GM21717 (cell line): ENCODE data around the gene CKS1B.
"Not testable (repeated sequence)": the region's sequence is repeated elsewhere in the genome, so short reads cannot be mapped to it uniquely, and the experiment has no call there.

ENCODE experiments used
- ATAC-seq: cut with Tn5 transposase; IDR thresholded peaks from one replicate; pipeline ENCODE4 v1.9.1; 2021; ENCODE audit warnings: mild to moderate bottlenecking, moderate library complexity; ENCODE audit not compliant: unreplicated experiment

The CKS1B gene

DNA sequence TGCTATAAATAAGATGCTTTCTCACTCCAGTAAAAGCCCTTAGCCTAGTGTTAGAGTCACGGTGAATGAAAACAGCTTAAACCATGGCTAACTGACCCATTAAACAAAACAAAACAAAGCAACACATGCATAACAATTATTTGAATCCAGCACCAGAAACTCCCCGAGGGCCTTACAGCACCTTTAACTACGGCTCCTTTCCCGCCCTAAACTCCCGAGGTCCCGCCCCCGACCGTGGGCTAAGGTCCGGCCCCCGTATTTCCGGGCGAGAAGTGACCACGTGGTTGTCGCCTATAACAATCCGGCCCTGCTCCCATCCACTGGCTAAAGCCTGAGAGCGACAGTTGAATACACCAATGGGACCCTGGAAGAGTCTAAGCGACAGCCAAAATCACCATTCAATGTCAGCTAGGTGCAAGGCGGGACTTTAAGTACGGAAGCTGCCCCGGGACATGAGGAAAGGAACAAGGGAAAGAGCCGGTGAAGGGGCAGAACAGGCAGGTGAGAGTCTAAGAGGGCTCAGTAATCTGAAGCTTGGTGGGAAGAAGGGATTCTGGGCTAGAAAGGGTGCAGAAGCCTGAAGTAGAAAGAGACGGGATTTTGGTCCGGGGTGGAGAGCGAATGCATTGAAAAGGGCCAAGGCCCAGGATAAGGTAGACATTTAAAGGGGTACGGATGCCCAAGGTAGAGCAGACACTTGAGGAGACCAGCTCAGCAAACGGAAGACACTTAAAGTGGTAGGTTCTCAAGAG is 8.6 kb downstream of the CKS1B start, which contains the start of gene FLAD1:
Gene FLAD1 (plus strand): TSS at position 448 of the 752 bp plus-strand sequence. CDS start 351 bp downstream, outside the sequence.
- peak; percentile 90 for ATAC-seq

- no peak for ATAC-seq
These were observed 9.4 kb downstream of the CKS1B start for GRCh38 chr1:154983776-154984466.

DNA sequence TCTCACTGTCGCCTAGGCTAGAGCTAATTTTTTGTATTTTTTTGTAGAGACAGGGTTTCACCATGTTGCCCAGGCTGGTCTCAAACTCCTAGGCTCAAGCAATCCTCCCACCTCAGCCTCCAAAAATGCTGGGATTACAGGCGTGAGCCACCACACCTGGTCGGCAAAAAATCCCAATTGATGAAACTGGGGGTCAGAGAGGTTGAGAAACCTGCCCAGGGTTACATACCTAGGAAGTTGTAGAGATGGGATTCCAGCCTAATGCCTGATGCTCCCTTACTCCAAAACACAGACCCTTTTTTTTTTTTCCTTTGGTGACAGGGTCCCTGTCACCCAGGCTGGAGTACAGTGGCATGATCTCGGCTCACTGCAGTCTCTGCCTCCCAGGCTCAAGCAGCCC is 12.3 kb downstream of the CKS1B start:
- not testable (repeated sequence) for ATAC-seq

- ATAC-seq = no peak
These were observed 12.8 kb downstream of the CKS1B start for GRCh38 chr1:154987326-154987725.

DNA sequence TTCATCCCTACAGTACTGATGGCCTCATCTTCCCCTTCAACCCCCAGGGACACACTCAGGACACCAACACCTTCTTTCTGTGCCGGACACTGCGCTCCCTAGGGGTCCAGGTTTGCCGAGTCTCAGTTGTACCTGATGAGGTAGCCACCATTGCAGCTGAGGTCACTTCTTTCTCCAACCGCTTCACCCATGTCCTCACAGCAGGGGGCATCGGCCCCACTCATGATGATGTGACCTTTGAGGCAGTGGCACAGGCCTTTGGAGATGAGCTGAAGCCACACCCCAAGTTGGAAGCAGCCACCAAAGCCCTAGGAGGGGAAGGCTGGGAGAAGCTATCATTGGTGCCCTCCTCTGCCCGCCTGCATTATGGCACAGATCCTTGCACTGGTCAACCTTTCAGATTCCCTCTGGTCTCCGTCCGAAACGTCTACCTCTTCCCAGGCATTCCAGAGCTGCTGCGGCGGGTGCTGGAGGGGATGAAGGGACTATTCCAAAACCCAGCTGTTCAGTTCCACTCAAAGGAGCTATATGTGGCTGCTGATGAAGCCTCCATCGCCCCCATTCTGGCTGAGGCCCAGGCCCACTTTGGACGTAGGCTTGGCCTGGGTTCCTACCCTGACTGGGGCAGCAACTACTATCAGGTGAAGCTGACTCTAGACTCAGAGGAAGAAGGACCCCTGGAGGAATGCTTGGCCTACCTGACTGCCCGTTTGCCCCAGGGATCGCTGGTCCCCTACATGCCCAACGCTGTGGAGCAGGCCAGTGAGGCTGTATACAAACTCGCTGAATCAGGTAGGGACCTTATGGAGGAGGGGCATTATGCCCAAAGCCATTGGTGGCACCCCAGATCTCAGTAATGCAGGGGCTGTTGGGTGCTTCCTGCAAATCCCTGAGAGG is 13.8 kb downstream of the CKS1B start:
- no peak for ATAC-seq

GRCh38 chr1:154989195-154989860 is 14.8 kb downstream of the CKS1B start:
- ATAC-seq = no peak

DNA sequence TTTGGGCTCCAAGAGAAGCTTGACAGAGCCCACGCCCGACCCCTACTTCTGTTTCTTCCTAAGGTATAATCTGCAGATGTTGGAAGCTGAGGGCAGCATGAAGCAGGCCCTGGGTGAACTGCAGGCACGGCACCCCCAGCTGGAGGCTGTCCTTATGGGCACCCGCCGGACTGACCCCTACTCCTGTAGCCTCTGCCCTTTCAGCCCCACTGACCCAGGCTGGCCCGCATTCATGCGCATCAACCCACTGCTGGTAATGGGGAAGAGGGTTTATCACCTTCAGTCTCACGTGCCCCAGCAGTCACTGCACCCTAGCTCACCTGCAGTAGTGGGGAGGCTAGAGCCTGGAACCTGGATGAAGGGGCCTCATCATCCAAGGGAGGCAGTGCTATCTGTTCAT is 15.8 kb downstream of the CKS1B start:
- ATAC-seq = no peak

DNA sequence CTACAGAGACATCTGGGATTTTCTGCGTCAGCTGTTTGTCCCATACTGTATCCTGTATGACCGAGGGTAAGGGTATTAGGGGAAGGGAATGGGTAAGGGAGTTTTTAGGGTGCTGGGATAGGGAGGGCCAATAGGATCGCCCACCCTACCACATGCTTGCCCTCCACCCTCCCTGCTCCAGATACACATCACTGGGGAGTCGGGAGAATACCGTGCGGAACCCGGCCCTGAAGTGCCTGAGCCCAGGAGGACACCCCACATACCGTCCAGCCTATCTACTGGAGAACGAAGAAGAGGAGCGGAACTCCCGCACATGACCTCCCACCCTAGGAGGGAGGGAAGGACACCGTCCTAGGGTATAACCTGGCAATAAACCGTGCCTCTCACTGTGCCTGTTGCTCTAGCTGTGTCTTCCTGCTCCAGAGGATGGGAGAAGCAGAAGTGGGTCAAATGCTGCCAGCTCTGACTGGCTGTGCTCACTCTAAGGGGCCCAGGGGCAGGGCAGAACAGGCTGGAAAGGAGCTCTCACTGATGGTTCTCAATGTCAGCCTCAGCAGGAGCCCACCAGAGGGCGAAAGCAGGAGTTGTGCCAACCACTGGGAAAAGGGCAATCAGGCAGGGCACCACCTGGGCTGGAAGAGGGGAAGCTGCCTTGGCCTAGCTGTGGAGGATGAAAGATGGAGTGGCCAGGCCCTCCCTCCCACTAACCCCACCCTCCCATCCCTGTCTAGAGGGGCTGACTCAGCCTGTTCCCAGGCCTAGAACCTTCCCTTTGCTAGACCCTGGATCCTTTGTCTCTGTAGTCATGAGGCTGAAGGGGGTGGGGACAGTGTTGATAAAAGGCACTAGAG is 18.5 kb downstream of the CKS1B start:
- ATAC-seq = no peak

DNA sequence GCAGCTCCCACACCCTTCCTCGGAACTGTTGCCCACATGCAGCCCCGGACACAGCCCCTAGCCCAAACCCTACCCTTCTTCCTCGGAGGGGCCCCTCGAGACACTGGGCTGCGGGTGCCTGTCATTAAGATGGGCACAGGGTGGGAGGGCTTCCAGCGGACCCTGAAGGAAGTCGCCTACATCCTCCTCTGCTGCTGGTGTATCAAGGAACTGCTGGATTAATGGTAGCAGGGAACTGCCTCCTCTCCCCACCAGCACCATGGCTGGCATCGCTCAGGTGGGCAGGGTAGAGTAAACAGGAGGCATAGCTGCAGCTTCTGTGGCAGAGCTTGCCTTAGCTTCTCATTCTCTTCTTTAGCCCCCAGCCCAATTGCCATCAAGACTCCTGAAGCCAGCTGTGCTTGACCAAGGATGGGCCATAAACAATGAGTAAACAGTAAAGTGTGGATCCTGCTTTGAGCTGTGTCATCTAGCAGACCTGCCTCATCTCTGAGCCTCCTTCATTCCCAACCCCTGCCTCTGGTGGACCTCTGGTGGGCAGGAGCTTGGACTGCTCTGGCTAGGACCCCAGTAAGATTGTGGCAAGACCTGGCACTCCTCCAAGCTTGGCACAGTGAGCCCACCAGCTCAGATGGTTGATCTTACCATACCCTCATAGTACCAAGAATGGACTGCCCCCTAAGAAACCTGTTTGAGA is 19.2 kb downstream of the CKS1B start, which contains the start of gene LENEP:
Gene LENEP (plus strand): TSS at position 15 of the 697 bp plus-strand sequence. CDS start 22 bp downstream, at position 37.
- no peak for ATAC-seq

DNA sequence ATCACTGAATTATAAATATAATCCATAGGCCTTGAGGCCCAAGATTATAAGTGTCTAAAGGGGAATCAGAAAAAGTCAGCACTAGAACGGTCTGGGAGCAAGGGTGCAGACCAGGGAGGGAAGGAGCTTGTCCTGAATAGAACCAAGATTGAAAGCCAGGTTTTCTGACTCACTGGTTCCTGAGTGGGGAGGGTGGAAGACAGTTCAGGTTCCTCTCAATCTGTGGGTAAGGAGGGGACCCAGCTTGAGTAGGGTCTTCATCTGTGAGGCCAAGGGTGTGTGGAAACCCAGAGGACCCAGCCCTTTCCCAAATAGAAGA is 19.7 kb downstream of the CKS1B start:
- no peak for ATAC-seq

GRCh38 chr1:154994591-154994990 is 20.1 kb downstream of the CKS1B start:
- no peak for ATAC-seq

DNA sequence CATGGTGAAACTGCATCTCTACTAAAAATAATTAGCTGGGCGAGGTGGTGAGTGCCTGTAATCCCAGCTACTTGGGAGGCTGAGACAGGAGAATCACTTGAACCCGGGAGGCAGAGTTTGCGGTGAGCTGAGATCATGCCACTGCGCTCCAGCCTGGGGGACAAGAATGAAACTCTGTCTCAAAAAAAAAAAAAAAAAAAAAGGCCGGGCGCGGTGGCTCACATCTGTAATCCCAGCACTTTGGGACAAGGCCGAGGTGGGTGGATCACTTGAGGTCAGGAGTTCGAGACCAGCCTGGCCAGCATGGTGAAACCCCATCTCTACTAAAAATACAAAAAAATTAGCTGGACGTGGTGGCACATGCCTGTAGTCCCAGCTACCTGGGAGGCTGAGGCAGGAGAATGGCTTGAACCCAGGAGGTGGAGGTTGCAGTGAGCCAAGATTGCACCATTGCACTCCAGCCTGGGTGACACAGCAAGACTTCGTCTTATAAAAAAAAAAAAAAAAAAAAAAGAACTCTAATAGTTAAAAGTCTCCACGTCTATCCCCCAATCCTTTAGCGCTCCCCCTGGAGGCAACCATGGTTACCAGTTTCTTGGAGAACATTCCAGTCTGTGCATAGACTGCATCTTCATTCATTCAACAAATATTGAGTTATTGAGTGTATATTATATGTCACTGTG is 21.0 kb downstream of the CKS1B start:
- ATAC-seq = not testable (repeated sequence)

DNA sequence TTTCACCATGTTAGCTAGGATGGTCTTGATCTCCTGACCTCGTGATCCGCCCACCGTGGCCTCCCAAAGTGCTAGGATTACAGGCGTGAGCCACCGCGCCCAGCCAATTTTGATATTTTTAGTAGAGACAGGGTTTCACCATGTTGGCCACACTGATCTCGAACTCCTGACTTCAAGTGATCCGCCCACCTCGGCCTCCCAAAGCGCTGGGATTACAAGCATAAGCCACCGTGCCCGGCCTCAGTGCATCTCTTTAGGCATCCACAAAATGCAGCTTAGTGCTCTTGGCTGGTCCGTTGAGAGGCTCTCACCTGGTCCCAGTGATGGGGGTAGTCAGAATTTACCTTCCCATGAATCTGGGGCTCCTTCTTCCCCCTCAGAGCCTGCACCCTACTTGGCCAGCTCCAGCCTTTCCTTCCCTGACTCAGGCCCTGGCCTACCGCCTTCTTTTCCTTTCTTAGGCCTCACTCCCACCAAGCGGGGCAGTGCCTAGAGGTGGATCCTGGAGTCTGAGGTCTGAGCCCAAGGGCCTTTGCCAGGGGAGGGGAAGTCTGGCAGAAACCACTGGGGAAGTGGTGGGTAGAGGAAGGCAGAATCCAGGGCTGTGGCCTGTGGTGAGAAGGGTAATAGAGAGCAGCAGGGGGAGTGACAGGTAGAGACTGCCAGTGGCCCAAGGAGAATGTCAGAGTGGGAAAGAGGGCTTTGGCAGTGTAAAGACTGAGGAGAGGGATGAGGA is 22.7 kb downstream of the CKS1B start:
- no peak for ATAC-seq

- no peak for ATAC-seq
These were observed 23.8 kb downstream of the CKS1B start for GRCh38 chr1:154998201-154998780.

- ATAC-seq = no peak
These were observed 24.5 kb downstream of the CKS1B start for GRCh38 chr1:154998818-154999570.

DNA sequence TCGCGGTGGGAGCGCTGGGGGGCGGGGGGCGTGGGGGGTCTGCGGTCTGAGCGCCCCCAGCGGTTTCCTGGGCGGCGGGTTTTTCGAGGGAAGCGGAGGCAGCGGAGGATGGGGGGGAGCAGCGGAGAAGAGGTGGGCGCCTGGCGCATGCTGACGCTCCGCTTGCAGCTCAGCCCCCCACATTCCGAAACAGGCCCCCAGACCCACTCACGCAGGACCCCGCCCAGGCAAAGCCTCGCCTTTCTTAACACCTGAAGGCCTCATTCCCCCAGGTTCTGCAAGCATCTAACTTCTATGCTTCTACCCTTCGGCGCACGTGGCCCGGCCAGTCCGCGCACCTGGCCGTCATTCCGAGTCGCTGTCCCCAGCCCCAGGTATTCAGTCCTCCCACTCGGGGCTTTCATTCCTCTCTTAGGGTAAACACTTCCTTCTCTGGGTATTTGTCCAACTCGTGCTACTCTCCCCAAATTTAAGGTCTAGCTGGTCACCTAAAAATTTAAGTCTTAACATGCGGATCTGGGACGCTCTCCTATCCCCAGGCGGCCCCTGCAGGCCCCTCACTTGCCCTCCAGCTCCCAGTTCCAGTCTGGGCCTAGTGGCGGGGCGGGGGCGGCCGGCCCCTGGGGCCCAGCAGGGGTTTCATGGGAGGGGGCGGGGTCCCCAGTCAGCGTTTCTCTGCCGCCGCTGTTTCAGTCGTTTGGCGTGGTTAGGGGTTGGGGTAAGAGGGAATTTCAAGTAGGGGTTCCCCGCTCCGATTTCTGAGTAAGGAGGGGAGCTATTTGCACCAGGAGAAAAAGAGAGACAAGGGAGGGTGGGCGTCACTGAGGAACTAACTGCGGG is 25.3 kb downstream of the CKS1B start:
- no peak for ATAC-seq
